Transverse colon (tissue), 4 donors: ENCODE data around the gene SHF.

ENCODE experiments used
- CTCF ChIP-seq, 5 experiments: fragments of 200-600 bp in 3 of 5; fragments of 450-650 bp in 2 of 5; sonication (generic) in 3 of 5; IDR thresholded peaks; 1 replicate in 2 of 5; 2 replicates in 3 of 5; pipeline ENCODE4 v1.5.1; 2016 to 2017; ENCODE audit warnings: antibody characterized with exemption in 5 of 5, inconsistent platforms in 3 of 5, mild to moderate bottlenecking in 2 of 5, moderate library complexity in 1 of 5
- EP300 ChIP-seq: sonication (generic); formaldehyde crosslinking; IDR thresholded peaks from one replicate; pipeline ENCODE4 v1.6.1; 2017; ENCODE audit warnings: antibody characterized with exemption, low read depth
- POLR2A ChIP-seq: fragments of 450-650 bp; IDR thresholded peaks from one replicate; pipeline ENCODE4 v1.6.1; 2016; ENCODE audit warnings: antibody characterized with exemption, mild to moderate bottlenecking, moderate library complexity
- POLR2AphosphoS5 ChIP-seq, 3 donors: sonication (generic); formaldehyde crosslinking; IDR thresholded peaks; one replicate each; pipeline ENCODE4 v1.6.1; 2016; ENCODE audit warnings: antibody characterized with exemption in 3 of 3

GRCh38 chr15:45131510-45131909, 56.3 kb downstream of the SHF start:
- no peak for TF ChIP-seq POLR2A
- no peak for TF ChIP-seq CTCF (IDR thresholded peaks at IDR 0.05)
- TF ChIP-seq POLR2AphosphoS5 (IDR thresholded peaks at IDR 0.05), result no peak
- no peak for TF ChIP-seq EP300
